ENCODE measurements around the gene DMAP1.

The DMAP1 gene

DNA sequence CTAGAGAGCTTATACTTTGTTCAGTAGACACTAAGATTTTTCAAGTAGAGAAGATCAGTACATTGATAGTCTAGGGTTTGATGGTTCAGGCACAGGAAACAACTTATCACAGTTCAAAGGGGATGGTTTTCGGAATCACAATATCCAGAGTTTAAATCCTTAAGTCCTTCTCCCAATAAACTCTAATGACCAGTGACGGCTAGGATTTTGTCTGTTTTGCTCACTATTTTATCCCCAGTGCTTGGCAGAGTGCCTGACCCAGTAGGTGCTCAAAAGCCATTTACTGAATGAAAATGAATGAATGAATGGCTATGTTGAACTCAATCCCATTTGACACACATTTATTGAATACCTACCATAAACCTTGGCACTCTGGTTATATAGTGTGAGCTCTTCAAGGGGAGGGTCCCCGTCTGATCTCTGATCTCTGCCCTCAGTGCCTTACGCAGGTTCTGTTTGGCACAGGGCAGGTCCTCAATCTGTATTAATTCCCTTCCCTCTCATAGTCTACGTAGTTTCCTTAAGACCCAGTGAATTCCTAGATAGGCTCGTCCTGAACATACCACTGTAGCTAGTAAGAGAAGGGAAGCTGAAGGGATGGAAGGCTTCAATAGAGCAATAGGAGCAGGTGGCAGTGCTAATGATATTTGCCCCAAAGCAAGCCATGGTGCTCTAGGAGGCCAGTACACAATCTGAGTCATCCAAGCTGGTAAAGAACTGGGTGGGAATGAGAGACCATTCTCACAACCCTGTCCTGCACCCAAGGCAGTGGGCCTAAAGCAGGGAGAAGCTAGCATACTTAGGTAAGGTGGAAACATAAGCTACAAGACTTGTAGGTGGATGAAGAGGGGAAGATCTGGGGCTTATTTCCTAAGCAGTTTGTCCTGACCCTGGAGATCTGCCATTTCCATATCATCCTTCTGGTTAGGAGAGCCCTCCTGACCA, 53.4 kb downstream of the DMAP1 start:
- Histone ChIP-seq H3K36me3 (ENCODE audit: insufficient read depth, low read length) (no peaks in the 10 kb centered on the region), H2AFZ (ENCODE audit: low read length, unreplicated experiment) (no peak overlapping the region), H3K27me3 (ENCODE audit: insufficient read depth, low read length) (no peaks in the 10 kb centered on the region), H3K4me3 (ENCODE audit: low read depth, low read length) (no peak overlapping the region), H3K4me1 (ENCODE audit: control insufficient read depth, insufficient read depth, low read length, unreplicated experiment) (no peaks in the 10 kb centered on the region), H3K27ac (ENCODE audit: low read depth, low read length) (no peak overlapping the region), H3K79me2 (ENCODE audit: control insufficient read depth, insufficient read depth, low read length, unreplicated experiment) (no peaks in the 10 kb centered on the region)

DNA sequence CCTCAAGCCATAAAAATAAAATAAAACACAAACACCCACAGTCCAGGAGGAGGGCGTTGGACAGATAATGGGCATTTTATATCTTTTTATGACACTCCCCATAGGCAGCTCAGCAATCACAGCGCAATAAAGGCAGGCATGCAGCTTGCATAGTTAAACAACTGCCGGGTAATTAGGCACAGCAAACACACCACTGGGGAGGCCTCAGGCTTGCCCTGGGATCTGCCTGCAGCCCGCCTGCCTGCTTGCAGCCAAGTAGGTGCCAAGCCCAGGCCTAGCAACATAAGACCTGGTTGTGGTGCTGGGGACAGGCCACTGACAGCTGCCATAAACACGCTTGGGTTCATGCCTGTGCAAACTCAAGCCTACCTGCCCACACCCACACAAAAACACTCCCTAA, 54.2 kb downstream of the DMAP1 start:
- H3K27ac ChIP-seq (ENCODE audit: low read depth, low read length) = no peak overlapping the region
- H3K36me3 ChIP-seq (ENCODE audit: insufficient read depth, low read length) = no peaks in the 10 kb centered on the region
- H3K79me2 ChIP-seq (ENCODE audit: control insufficient read depth, insufficient read depth, low read length, unreplicated experiment) = no peaks in the 10 kb centered on the region
- H3K27me3 ChIP-seq (ENCODE audit: insufficient read depth, low read length) = no peaks in the 10 kb centered on the region
- H2AFZ ChIP-seq (ENCODE audit: low read length, unreplicated experiment) = no peak overlapping the region
- H3K4me1 ChIP-seq (ENCODE audit: control insufficient read depth, insufficient read depth, low read length, unreplicated experiment) = no peaks in the 10 kb centered on the region
- no peak overlapping the region for H3K4me3 ChIP-seq (ENCODE audit: low read depth, low read length)

DNA sequence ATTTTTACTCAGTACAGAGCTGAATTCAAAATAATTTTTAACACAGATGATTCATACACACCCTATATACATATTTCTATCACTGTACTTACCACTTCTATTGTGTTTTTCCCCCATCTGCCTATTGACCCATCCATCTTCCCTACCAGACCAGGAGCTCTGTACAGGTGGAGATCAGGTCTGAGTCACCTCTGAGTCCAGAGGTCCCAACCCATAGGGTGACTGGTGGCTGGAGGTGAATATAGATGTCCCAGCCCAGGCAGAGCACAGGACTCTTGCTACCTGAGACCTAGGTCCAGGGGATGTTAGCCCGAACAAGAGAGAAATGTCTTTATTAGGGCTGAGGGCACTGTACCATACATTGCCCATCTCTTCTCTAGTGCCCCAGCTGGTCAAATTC, 54.8 kb downstream of the DMAP1 start:
- Histone ChIP-seq H3K4me3 (ENCODE audit: low read depth, low read length) (no peak overlapping the region), H3K27ac (ENCODE audit: low read depth, low read length) (no peak overlapping the region), H3K36me3 (ENCODE audit: insufficient read depth, low read length) (no peaks in the 10 kb centered on the region), H3K27me3 (ENCODE audit: insufficient read depth, low read length) (no peaks in the 10 kb centered on the region), H3K79me2 (ENCODE audit: control insufficient read depth, insufficient read depth, low read length, unreplicated experiment) (no peaks in the 10 kb centered on the region), H2AFZ (ENCODE audit: low read length, unreplicated experiment) (no peak overlapping the region), H3K4me1 (ENCODE audit: control insufficient read depth, insufficient read depth, low read length, unreplicated experiment) (no peaks in the 10 kb centered on the region)

All from ACC112 (cell line).